GM12892 (cell line): ENCODE data around the gene OLFML2B.

ENCODE experiments used
- POLR2A ChIP-seq: IDR thresholded peaks from 2 replicates; pipeline ENCODE4 v1.6.1; 2011; ENCODE audit warnings: low read depth, low read length, control low read depth
- POLR2AphosphoS5 ChIP-seq: IDR thresholded peaks from 2 replicates; pipeline ENCODE4 v1.6.1; 2011; ENCODE audit warnings: low read depth, low read length, control low read depth
- TAF1 ChIP-seq: IDR thresholded peaks from 2 replicates; pipeline ENCODE4 v1.6.1; 2011; ENCODE audit warnings: low read depth, mild to moderate bottlenecking, control low read depth, low read length, borderline replicate concordance

GRCh38 chr1:162019446-162019845, 4.2 kb downstream of the OLFML2B start:
- TF ChIP-seq TAF1 (no peak), POLR2A (no peak), POLR2AphosphoS5 (no peak)
